HG02588 (cell line): Measurements from ENCODE around the gene CLOCK.

ENCODE experiments used
- ATAC-seq: cut with Tn5 transposase; IDR thresholded peaks from one replicate; pipeline ENCODE4 v1.9.1; 2021; ENCODE audit warnings: mild to moderate bottlenecking, moderate library complexity; ENCODE audit not compliant: unreplicated experiment

CLOCK gene

GRCh38 chr4:55488716-55489115 is 58.0 kb downstream of the CLOCK start:
- ATAC-seq: no peak

DNA sequence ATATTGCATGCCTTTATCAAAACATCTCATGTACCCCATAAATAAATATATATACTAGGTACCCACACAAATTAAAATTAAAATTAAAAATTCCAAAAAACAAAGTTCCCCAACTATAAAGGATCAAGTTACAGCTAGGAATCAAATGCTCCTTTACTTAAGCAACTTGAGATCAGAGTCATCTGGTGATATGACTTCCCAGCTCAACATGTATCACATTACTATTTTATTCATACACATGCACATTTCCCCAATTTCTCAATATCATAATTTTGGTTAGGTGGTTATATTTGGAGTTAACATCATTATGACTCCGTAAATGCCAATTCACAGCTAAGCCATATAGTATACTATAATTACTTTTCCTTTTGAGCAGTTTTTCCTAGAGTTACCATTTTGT is 60.9 kb downstream of the CLOCK start:
- ATAC-seq: no peak

GRCh38 chr4:55483315-55483714 is 63.4 kb downstream of the CLOCK start:
- ATAC-seq: no peak

DNA sequence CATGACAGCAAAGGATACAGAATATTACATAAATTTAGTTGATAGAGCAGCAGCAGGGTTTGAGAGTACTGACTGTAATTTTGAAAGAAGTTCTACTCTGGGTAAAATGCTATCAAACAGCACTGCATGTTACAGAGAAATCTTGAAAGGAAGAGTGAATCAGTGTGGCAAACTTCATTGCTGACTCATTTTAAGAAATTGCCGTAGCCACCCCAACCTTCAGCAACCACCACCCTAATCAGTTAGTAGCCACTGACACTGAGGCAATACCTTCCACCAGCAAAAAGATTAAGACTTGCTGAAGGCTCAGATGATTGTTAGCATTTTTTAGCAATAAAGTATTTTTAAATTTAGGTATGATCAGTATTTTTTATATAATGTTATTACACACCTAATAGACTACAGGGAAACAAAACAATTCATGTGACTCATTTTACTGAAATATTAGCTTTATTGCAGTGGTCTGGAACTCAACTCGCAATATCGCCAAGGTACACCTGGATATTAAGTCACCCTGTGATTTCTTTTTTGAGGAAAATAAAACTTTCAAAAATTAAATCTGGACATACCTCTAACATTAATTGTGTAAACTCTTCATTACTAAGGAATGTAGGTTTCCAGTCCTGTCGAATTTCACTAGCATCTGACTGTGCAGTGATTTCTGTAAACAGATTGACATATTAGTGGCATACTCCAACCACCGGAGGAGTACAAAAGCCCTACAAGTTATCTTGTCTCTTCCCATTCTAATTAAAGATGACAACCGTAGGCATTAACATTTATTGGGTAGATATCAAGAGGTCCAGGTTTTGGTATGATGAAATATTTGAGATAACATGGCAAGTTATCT is 71.1 kb downstream of the CLOCK start:
- ATAC-seq: no peak

DNA sequence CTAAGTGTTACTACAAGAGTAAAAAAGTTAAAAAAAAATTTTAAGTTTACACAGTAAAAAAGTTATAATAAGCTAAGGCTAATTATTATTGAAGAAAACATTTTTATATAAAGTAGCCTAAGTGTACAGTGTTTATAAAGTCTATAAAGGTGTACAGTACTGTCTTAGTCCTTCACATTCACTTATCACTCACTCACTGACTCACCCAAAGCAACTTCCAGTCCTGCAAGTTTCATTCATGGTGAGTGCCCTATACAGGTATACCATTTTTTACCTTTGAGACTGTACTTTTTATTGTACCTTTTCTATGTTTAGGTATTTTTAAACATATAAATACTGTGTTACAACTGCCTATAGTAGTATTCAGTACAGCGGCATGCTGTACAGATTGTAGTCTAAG is 76.7 kb downstream of the CLOCK start:
- no peak for ATAC-seq

DNA sequence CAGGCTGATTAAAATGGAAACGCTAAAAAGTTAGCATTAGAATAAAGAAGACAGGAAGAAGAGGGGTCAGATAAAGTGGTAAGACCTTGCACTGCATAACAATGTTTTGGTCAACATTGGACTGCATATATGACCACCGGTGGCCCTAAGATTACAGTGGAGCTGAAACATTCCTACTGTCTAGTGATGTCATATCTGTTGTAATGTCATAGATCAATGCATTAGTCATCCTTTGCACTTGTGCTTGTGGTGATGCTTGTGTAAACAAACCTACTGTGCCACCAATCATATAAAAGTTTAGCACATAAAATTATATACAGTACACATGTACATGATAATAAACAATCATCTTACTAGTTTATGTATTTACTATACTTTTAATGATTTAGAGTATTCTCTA is 78.0 kb downstream of the CLOCK start:
- ATAC-seq: no peak

- no peak for ATAC-seq
Observed at GRCh38 chr4:55466001-55466400, 80.7 kb downstream of the CLOCK start.

DNA sequence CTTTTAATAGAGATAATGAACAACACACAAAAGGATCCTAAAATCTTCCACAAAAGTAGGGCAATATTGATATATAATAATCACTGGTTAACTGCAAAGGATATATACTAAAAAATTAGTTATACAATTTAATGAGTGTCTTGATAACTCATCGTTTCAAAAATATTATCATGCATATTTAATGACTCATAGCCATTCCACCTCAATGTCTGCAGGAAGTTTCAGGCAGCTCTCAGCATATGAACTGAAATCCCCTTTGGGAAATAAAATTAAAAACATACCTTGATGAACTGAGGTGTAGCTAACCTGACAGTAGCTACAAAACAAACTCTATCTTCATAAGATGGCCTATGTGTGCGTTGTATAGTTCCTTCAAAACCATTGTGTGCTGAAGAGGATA is 88.1 kb downstream of the CLOCK start:
- no peak for ATAC-seq

- no peak for ATAC-seq
Observed at GRCh38 chr4:55458164-55458563, 88.5 kb downstream of the CLOCK start.

GRCh38 chr4:55450566-55450965 is 96.1 kb downstream of the CLOCK start:
- no peak for ATAC-seq

DNA sequence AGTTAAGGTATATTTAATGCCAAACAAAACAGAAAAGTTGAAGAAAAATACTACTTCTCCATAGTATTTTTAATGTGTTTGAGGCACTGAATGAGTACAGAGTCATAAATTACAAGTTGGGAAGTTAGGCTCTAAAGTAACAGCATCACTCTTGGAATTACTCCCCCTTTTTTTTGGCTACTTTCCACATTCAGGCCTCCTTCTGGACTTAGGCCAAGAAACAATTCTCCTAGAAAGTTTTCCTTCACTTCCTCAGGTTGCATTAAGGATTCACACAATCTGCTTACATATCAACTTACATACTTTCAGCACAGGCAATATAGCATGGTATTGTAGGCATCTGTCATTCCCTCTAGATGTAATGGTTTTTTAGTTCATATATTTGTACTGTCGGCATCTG is 98.9 kb downstream of the CLOCK start:
- ATAC-seq: no peak

DNA sequence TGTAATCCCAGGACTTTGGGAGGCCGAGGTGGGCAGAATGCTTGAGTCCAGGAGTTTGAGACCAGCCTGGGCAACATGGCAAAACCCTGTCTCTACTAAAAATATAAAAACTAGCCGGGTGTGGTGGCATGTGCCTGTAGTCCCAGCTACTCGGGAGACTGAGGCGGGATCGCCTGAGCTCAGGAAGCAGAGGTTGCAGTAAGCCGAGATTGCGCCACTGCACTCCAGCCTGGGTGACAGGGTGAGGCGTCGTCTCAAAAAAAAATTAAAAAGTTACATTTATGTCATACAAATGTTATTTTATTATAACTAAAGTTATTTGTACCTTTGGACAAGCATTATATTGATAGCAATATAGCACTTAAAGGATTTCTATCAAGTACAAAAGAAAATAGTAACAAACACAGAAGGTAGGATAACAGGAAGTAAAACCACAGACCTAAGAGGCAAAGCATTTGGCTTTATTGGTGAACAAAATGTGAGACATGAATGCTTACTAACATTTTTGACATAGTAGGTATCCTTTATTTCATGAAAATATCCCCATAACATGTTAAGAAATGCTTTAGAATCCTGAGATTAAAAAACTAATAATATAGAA is 99.5 kb downstream of the CLOCK start:
- no peak for ATAC-seq

- ATAC-seq: no peak
Observed at GRCh38 chr4:55446578-55446922, 100.2 kb downstream of the CLOCK start.

GRCh38 chr4:55445921-55446577 is 100.7 kb downstream of the CLOCK start:
- ATAC-seq: no peak

GRCh38 chr4:55444827-55445226 is 101.9 kb downstream of the CLOCK start:
- ATAC-seq: no peak

DNA sequence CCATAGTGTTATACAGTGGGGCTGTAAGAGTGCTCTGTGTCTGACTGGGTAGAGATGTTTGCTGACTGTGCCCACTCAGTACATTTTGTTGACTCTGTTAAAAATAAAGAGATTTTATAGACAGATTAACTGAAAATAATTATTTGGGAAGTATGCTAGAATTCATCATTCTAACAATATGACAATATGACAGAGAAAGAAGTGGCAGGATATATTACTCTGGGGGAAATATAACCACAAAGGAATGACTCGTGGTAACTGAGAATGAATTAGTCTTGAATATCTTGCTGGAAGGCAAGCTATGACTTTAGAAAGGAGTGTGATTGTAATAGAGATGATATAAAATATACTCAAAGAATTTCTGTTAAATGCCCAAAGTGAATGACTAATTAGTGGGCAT is 104.2 kb downstream of the CLOCK start:
- ATAC-seq: no peak

DNA sequence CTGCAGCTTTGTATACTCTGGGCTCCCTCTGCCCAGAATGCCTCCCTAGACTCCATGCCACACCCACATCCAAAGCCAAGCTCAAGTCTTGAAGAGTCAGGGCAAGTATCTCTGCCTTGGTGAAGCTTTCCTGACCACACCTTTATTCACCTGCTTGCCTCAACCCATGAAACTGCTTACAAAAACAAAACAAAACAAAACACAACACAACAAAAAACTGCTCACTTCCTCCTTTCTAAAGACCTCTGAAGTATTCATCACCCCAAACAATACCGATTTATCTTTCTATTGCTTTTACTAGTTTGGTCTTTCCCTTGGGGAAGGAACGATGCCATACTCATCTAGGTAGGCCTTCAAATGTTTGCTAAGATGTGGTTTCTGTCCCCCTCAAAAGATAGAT is 105.9 kb downstream of the CLOCK start:
- no peak for ATAC-seq

DNA sequence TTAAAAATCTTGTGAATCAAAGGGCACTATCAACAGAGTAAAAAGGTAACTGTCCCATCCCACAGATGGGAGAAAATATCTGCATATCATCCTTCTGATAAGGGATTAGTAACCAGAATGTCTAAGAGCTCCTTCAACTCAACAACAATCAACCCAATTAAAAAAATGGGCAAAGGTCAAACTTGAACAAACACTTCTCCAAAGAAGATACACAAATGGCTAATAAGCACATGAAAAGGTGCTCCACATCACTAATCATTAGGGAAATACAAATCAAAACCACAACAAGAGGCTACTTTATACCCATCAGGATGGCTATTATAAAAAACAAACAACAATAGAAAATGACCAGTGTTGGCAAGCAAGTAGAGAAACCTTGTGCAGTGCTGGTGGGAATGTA is 107.7 kb downstream of the CLOCK start:
- ATAC-seq: no peak

- no peak for ATAC-seq
Observed at GRCh38 chr4:55438314-55438713, 108.4 kb downstream of the CLOCK start.

DNA sequence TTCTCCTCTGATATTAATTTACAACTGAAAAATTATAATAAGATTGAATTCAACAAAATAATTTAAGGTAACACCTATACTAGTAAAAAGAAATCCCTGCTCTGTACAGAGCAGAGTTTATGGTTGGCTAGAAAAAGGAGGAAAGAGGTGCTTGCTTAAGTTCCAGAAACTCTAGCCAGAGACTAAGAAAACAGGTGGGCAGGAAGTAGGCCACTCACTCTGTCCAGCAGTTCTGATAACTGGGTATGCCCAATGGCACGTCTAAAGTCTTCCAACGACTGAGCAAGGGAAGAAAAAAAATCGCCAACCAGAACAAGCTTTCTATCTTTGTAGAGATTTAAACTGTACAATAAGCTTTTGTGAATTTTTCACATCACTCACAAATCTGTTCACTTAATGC is 108.9 kb downstream of the CLOCK start:
- no peak for ATAC-seq

DNA sequence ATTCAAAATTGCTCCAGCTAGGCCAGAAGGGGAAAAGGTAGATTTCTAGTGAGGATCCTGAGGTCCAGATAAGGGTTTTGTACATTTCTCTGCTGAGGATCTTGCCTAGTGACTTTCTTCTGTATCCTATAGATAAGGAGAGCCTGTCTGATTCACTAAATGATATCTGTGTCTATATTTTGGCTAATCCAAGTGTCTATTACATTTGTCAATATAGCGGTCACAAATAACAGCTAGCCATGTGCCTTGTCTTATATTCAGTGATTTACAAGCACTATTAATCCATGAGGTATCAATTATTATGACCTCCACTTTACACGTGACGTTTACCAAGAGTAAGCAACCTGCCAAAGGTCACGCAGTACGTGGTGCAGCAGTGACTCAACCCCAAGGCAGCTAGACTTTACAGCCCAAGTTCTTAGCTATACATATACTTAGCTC is 109.3 kb downstream of the CLOCK start:
- ATAC-seq: no peak

GRCh38 chr4:55435141-55435841 is 111.4 kb downstream of the CLOCK start:
- ATAC-seq: peak; percentile 84
